HG03095 (cell line): Measurements from ENCODE around the gene STX12.
"Not testable (repeated sequence)": the region's sequence is repeated elsewhere in the genome, so short reads cannot be mapped to it uniquely, and the experiment has no call there.

Experiments
- ATAC-seq: cut with Tn5 transposase; IDR thresholded peaks from one replicate; pipeline ENCODE4 v1.9.1; 2021; ENCODE audit warnings: moderate library complexity; ENCODE audit not compliant: unreplicated experiment

Gene STX12

GRCh38 chr1:27864264-27864895 lies 91.4 kb downstream of the STX12 start:
- no peak for ATAC-seq

- no peak for ATAC-seq
Observed at GRCh38 chr1:27865821-27866220, 92.8 kb downstream of the STX12 start.

GRCh38 chr1:27868556-27868931 lies 95.5 kb downstream of the STX12 start:
- no peak for ATAC-seq

GRCh38 chr1:27868932-27869718 lies 96.1 kb downstream of the STX12 start:
- no peak for ATAC-seq

- ATAC-seq, result no peak
Observed at GRCh38 chr1:27869719-27870085, 96.7 kb downstream of the STX12 start.

GRCh38 chr1:27871076-27871475 lies 98.1 kb downstream of the STX12 start:
- ATAC-seq, result not testable (repeated sequence)

- ATAC-seq, result no peak
Observed at GRCh38 chr1:27872059-27872801, 99.2 kb downstream of the STX12 start, which contains the start of gene THEMIS2. THEMIS2 (plus strand) TSS chr1:27872544; CDS start chr1:27872572, 28 bp downstream.

GRCh38 chr1:27872802-27873551 lies 100.0 kb downstream of the STX12 start:
- no peak for ATAC-seq

- ATAC-seq, result no peak
Observed at GRCh38 chr1:27873671-27874384, 100.8 kb downstream of the STX12 start.
